Astrocyte of the spinal cord (primary cell): ENCODE results near the gene UBE2Q2.

ENCODE experiments used
- DNase-seq: peaks from one replicate; pipeline ENCODE4 v3.0.0; 2011; ENCODE audit warnings: low read depth, low spot score
- H3K4me3 ChIP-seq: 2 replicates; pipeline ENCODE4 v1.5.1; 2011; ENCODE audit warnings: low read depth, mild to moderate bottlenecking, low read length, moderate library complexity
- CTCF ChIP-seq: IDR thresholded peaks from 2 replicates; pipeline ENCODE4 v1.5.1; 2012; ENCODE audit warnings: low read depth, mild to moderate bottlenecking, low read length, inconsistent platforms
- in situ Hi-C: cut with HindIII; loops from 2 replicates; pipeline ENCODE4 v1.10.0; 2017; ENCODE audit warnings: low sequenced_read_pairs

Gene UBE2Q2

GRCh38 chr15:75887178-75887577 lies 43.9 kb downstream of the UBE2Q2 start:
- no peak overlapping the region for H3K4me3 ChIP-seq
- in situ Hi-C loops: no loop called here
- no peak for DNase-seq
- no peak for TF ChIP-seq CTCF

- in situ Hi-C loops: no loop called here
- peak; percentile 88 for DNase-seq
- H3K4me3 ChIP-seq: no peak overlapping the region
- TF ChIP-seq CTCF: no peak
Observed at GRCh38 chr15:75891895-75892294, 48.6 kb downstream of the UBE2Q2 start.

GRCh38 chr15:75895731-75896130 lies 52.5 kb downstream of the UBE2Q2 start:
- no peak for DNase-seq
- in situ Hi-C loops: no loop called here
- no peak for TF ChIP-seq CTCF
- H3K4me3 ChIP-seq: no peak overlapping the region

GRCh38 chr15:75900577-75900976 lies 57.3 kb downstream of the UBE2Q2 start:
- no peak for TF ChIP-seq CTCF
- no peak overlapping the region for H3K4me3 ChIP-seq
- in situ Hi-C loops: no loop called here
- DNase-seq: no peak

GRCh38 chr15:75902129-75902557 lies 58.9 kb downstream of the UBE2Q2 start:
- no peak for DNase-seq
- in situ Hi-C loops: no loop called here
- H3K4me3 ChIP-seq: no peak overlapping the region
- TF ChIP-seq CTCF: no peak

- peak within 1 kb of the TSS; percentile 97 for H3K4me3 ChIP-seq
- in situ Hi-C loops: no loop called here
- TF ChIP-seq CTCF: no peak
- peak; percentile 92 for DNase-seq
Observed at GRCh38 chr15:75903331-75904239, 60.3 kb downstream of the UBE2Q2 start, which contains the start of gene FBXO22. Gene FBXO22, plus strand, starts transcription at chr15:75903878. Its CDS starts 86 bp downstream, at chr15:75903964.
